H9 (cell line): ENCODE results near the gene KAT8. TPM values are rescaled to one million over a fixed set of nuclear protein-coding genes. Genes with fewer than 3 reads are reported as not detected.

Source experiments
- DNase-seq: peaks from one replicate; pipeline ENCODE4 v3.0.0-alpha.2; 2017
- H2AFZ ChIP-seq: one replicate; pipeline ENCODE4 v1.6.1; 2013; ENCODE audit warnings: mild to moderate bottlenecking, low read length, control low read depth, moderate library complexity
- H2AK5ac ChIP-seq: 2 replicates; pipeline ENCODE4 v1.6.1; 2013; ENCODE audit warnings: low read length, control low read depth, mixed read lengths; ENCODE audit not compliant: insufficient read length
- H2BK120ac ChIP-seq: one replicate; pipeline ENCODE4 v1.6.1; 2013; ENCODE audit warnings: low read depth, mild to moderate bottlenecking, low read length, control low read depth, inconsistent platforms; ENCODE audit not compliant: poor library complexity, severe bottlenecking
- H2BK12ac ChIP-seq: 2 replicates; pipeline ENCODE4 v1.6.1; 2013; ENCODE audit warnings: low read length, control low read depth, mixed read lengths, low read depth; ENCODE audit not compliant: insufficient read length
- H2BK15ac ChIP-seq: 2 replicates; pipeline ENCODE4 v1.6.1; 2013; ENCODE audit warnings: low read depth, low read length, control low read depth
- H2BK20ac ChIP-seq: one replicate; pipeline ENCODE4 v1.6.1; 2013; ENCODE audit warnings: low read depth, mild to moderate bottlenecking, low read length, control low read depth, inconsistent platforms; ENCODE audit not compliant: poor library complexity, severe bottlenecking
- H2BK5ac ChIP-seq: 2 replicates; pipeline ENCODE4 v1.6.1; 2013; ENCODE audit warnings: low read length, control low read depth, mixed read lengths; ENCODE audit not compliant: insufficient read length
- H3K14ac ChIP-seq: 2 replicates; pipeline ENCODE4 v1.6.1; 2013; ENCODE audit warnings: low read length, control low read depth; ENCODE audit not compliant: insufficient read depth
- H3K18ac ChIP-seq: 2 replicates; pipeline ENCODE4 v1.6.1; 2013; ENCODE audit warnings: low read depth, mild to moderate bottlenecking, mixed read lengths, low read length, control low read depth; ENCODE audit not compliant: insufficient read length
- H3K23ac ChIP-seq: 2 replicates; pipeline ENCODE4 v1.6.1; 2013; ENCODE audit warnings: low read length, control low read depth, mixed read lengths, low read depth; ENCODE audit not compliant: insufficient read length
- H3K23me2 ChIP-seq: 2 replicates; pipeline ENCODE4 v1.6.1; 2013; ENCODE audit warnings: low read depth, mild to moderate bottlenecking, mixed read lengths, low read length, control low read depth; ENCODE audit not compliant: insufficient read length, poor library complexity, severe bottlenecking
- H3K27ac ChIP-seq: 2 replicates; pipeline ENCODE4 v1.5.1; 2013; ENCODE audit warnings: low read length, control low read depth, mixed read lengths, low read depth; ENCODE audit not compliant: insufficient read length
- H3K27me3 ChIP-seq: 2 replicates; pipeline ENCODE4 v1.6.1; 2013; ENCODE audit warnings: low read length, control low read depth, inconsistent platforms; ENCODE audit not compliant: insufficient read depth
- H3K4ac ChIP-seq: 2 replicates; pipeline ENCODE4 v1.6.1; 2013; ENCODE audit warnings: low read depth, mild to moderate bottlenecking, control low read depth, inconsistent platforms, low read length, moderate library complexity
- H3K4me1 ChIP-seq: 2 replicates; pipeline ENCODE4 v1.6.1; 2013; ENCODE audit warnings: low read length, control low read depth, inconsistent platforms; ENCODE audit not compliant: insufficient read depth
- H3K4me2 ChIP-seq: 2 replicates; pipeline ENCODE4 v1.6.1; 2013; ENCODE audit warnings: low read length, control low read depth, mixed read lengths; ENCODE audit not compliant: insufficient read length, insufficient read depth
- H3K56ac ChIP-seq: 2 replicates; pipeline ENCODE4 v1.6.1; 2013; ENCODE audit warnings: low read depth, mild to moderate bottlenecking, mixed read lengths, low read length, control low read depth; ENCODE audit not compliant: insufficient read length
- H3K79me1 ChIP-seq: 2 replicates; pipeline ENCODE4 v1.6.1; 2013; ENCODE audit warnings: low read depth, mild to moderate bottlenecking, moderate library complexity, low read length, control low read depth, inconsistent platforms; ENCODE audit not compliant: insufficient read depth, poor library complexity, severe bottlenecking
- H3K79me2 ChIP-seq: 2 replicates; pipeline ENCODE4 v1.6.1; 2013; ENCODE audit warnings: low read length, control low read depth, inconsistent platforms; ENCODE audit not compliant: insufficient read depth
- H3K9ac ChIP-seq: 2 replicates; pipeline ENCODE4 v1.6.1; 2013; ENCODE audit warnings: low read length, control low read depth, mixed read lengths; ENCODE audit not compliant: insufficient read length; ENCODE audit errors: extremely low read depth
- H3K9me3 ChIP-seq: one replicate; pipeline ENCODE4 v1.6.1; 2013; ENCODE audit warnings: low read depth, low read length, inconsistent platforms; ENCODE audit not compliant: control insufficient read depth
- H3T11ph ChIP-seq: one replicate; pipeline ENCODE4 v1.6.1; 2013; ENCODE audit warnings: mild to moderate bottlenecking, low read length, control low read depth, inconsistent platforms
- H4K20me1 ChIP-seq: one replicate; pipeline ENCODE4 v1.6.1; 2013; ENCODE audit not compliant: control insufficient read depth, insufficient read length, insufficient read depth
- H4K5ac ChIP-seq: 2 replicates; pipeline ENCODE4 v1.6.1; 2013; ENCODE audit warnings: low read depth, mild to moderate bottlenecking, mixed read lengths, low read length, control low read depth; ENCODE audit not compliant: insufficient read length
- H4K8ac ChIP-seq: replicated peaks from 2 replicates; pipeline ENCODE4 v1.6.1; 2013; ENCODE audit warnings: low read length, control low read depth, mixed read lengths, low read depth; ENCODE audit not compliant: insufficient read length
- H4K91ac ChIP-seq: 2 replicates; pipeline ENCODE4 v1.6.1; 2013; ENCODE audit warnings: low read depth, mild to moderate bottlenecking, moderate library complexity, mixed read lengths, low read length, control low read depth; ENCODE audit not compliant: insufficient read length
- H3K27ac Mint-ChIP-seq, 3 experiments: 2 replicates in 2 of 3; 3 replicates in 1 of 3; pipeline ENCODE4 v1.8.0; 2020 to 2021; ENCODE audit warnings: mixed read lengths in 3 of 3, mild to moderate bottlenecking in 1 of 3, moderate library complexity in 1 of 3
- H3K27me3 Mint-ChIP-seq: 2 replicates; pipeline ENCODE4 v1.8.0; 2021; ENCODE audit warnings: low read depth, mild to moderate bottlenecking, moderate library complexity, mixed read lengths
- H3K36me3 Mint-ChIP-seq, 3 experiments: 2 replicates in 2 of 3; 3 replicates in 1 of 3; pipeline ENCODE4 v1.8.0; 2020 to 2021; ENCODE audit warnings: low read depth in 3 of 3, mixed read lengths in 3 of 3; ENCODE audit not compliant: insufficient read depth in 1 of 3
- H3K4me1 Mint-ChIP-seq, 2 experiments: 2 replicates each; pipeline ENCODE4 v1.8.0; 2020; ENCODE audit warnings: mixed read lengths in 2 of 2
- H3K4me3 Mint-ChIP-seq, 2 experiments: 2 replicates in 1 of 2; 3 replicates in 1 of 2; pipeline ENCODE4 v1.8.0; 2020 to 2021; ENCODE audit warnings: mild to moderate bottlenecking in 2 of 2, mixed read lengths in 2 of 2, moderate library complexity in 1 of 2
- H3K9me3 Mint-ChIP-seq, 2 experiments: 2 replicates in 1 of 2; 3 replicates in 1 of 2; pipeline ENCODE4 v1.8.0; 2020; ENCODE audit warnings: mild to moderate bottlenecking in 2 of 2, mixed read lengths in 2 of 2, moderate library complexity in 1 of 2
- WGBS: extraction: QIAGEN DNeasy Blood & Tissue Kit; methylation state at CpG from one replicate; pipeline ENCODE4 v1.1.7; 2013; ENCODE audit warnings: missing lambda C conversion rate, low lambda C conversion rate, mixed read lengths; ENCODE audit not compliant: insufficient read length; ENCODE audit errors: extremely low coverage; 5-methylcytosine and 5-hydroxymethylcytosine counted together
- total RNA-seq: library from RNA; stranded (reverse); gene quantifications from 2 replicates; pipeline ENCODE4 v1.2.1, GENCODE V29; 2021
- TF ChIP-seq, protein P1 (sequence below): fragments of 200-600 bp; sonication (generic); conservative IDR thresholded peaks from 3 replicates; pipeline ENCODE4 v1.8.0; 2021; ENCODE audit warnings: antibody characterized with exemption, mild to moderate bottlenecking

KAT8 gene
- total RNA-seq, 1 experiment from 2014 or later: 52.1 TPM

DNA sequence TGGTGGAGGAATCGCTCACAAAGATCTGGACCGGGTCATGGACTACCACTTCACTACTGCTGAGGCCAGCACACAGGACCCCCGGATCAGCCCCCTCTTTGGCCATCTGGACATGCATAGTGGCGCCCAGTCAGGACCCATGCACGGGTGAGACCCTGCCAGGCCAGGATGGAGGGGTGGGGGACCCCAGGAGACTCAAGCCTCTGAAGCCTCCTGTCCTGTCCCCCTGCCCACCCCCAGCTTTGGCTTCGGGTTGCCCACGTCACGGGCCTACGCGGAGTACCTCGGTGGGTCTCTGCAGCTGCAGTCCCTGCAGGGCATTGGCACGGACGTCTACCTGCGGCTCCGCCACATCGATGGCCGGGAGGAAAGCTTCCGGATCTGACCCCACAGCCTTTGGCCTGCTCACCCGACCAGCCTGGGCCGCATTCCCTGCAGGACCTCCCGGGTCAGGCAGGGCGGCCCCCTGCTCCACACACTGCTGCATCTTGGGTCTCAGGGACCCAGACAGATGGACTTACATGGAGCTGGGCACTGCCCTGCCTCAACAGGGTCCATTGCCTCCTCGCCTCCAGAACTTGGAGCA is 5.5 kb upstream of the KAT8 start:
- no peak overlapping the region for H3K4ac ChIP-seq
- peaks cover 8% of the 10 kb centered on the region for H3K23me2 ChIP-seq
- H3T11ph ChIP-seq: no peak overlapping the region
- H2BK20ac ChIP-seq: no peak overlapping the region
- H2BK12ac ChIP-seq: no peak overlapping the region
- H3K14ac ChIP-seq: no peak overlapping the region
- no peak overlapping the region for H3K9ac ChIP-seq
- Mint-ChIP-seq H3K27me3 (no peaks in the 10 kb centered on the region; the same call in 1 of the 2 replicates), H3K9me3 (no peaks in the 10 kb centered on the region), H3K4me3 (no peak overlapping the region), H3K36me3 (peaks cover 19 to 41% (median 33%) of the 10 kb centered on the region in 3 experiments), H3K4me1 (peaks cover 9 to 12% of the 10 kb centered on the region in 2 experiments), H3K27ac (no peak overlapping the region)
- H2BK120ac ChIP-seq: no peak overlapping the region
- DNase-seq: no peak
- no peak overlapping the region for H3K27ac ChIP-seq
- H2BK15ac ChIP-seq: no peak overlapping the region
- no CpG with 5 or more reads among the region's 23 CpGs for WGBS
- no peaks in the 10 kb centered on the region for H3K4me1 ChIP-seq
- H3K9me3 ChIP-seq: no peaks in the 10 kb centered on the region
- H3K27me3 ChIP-seq: no peaks in the 10 kb centered on the region; the same call in 1 of the 2 replicates
- no peaks in the 10 kb centered on the region for H4K20me1 ChIP-seq
- peaks cover 1% of the 10 kb centered on the region; the same call in 1 of the 2 replicates for H3K79me2 ChIP-seq
- H2AFZ ChIP-seq: no peak overlapping the region
- H2BK5ac ChIP-seq: no peak overlapping the region
- TF ChIP-seq, protein P1, sequence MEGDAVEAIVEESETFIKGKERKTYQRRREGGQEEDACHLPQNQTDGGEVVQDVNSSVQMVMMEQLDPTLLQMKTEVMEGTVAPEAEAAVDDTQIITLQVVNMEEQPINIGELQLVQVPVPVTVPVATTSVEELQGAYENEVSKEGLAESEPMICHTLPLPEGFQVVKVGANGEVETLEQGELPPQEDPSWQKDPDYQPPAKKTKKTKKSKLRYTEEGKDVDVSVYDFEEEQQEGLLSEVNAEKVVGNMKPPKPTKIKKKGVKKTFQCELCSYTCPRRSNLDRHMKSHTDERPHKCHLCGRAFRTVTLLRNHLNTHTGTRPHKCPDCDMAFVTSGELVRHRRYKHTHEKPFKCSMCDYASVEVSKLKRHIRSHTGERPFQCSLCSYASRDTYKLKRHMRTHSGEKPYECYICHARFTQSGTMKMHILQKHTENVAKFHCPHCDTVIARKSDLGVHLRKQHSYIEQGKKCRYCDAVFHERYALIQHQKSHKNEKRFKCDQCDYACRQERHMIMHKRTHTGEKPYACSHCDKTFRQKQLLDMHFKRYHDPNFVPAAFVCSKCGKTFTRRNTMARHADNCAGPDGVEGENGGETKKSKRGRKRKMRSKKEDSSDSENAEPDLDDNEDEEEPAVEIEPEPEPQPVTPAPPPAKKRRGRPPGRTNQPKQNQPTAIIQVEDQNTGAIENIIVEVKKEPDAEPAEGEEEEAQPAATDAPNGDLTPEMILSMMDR: no peak
- no peak overlapping the region for H4K8ac ChIP-seq
- no peak overlapping the region for H4K5ac ChIP-seq
- H3K4me2 ChIP-seq: no peak overlapping the region
- no peak overlapping the region for H3K56ac ChIP-seq
- no peak overlapping the region for H3K23ac ChIP-seq
- H2AK5ac ChIP-seq: no peak overlapping the region
- no peaks in the 10 kb centered on the region for H3K79me1 ChIP-seq
- H3K18ac ChIP-seq: no peak overlapping the region
- H4K91ac ChIP-seq: no peak overlapping the region
